Measurements from ENCODE around the gene EIF3D.

Gene EIF3D

DNA sequence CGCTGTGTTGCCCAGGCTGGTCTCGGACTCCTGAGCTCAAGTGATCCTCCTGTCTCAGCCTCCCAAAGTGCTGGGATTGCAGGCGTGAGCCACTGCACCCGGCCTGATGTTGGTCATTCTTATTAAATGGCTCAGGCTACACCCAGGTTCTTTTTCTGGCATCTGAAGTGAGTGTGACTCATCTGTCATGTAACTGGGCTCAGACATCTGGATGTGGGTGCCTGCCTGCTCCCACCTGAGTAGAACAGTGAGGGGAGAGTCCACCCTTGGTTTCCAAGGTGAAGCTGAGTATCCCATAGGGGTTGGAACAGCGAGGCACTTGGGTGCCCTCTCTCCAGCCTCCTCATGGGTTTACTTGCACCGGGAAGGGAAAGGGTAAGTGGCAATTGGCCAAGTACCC, 36.7 kb upstream of the EIF3D start:
- Histone ChIP-seq H3F3A (ENCODE audit: insufficient read depth, low read length) (no peaks in the 10 kb centered on the region), H4K20me1 (ENCODE audit: insufficient read depth, low read length) (no peaks in the 10 kb centered on the region), H3K9me2 (ENCODE audit: low read depth, low read length) (no peaks in the 10 kb centered on the region), H3K4me3 (ENCODE audit: low read depth, low read length, poor library complexity, severe bottlenecking) (no peak overlapping the region), H3K27ac (ENCODE audit: low read depth, low read length, poor library complexity, severe bottlenecking) (no peak overlapping the region), H3K4me2 (ENCODE audit: low read length) (no peak overlapping the region), H2AFZ (ENCODE audit: low read length) (no peak overlapping the region), H3K9me3 (ENCODE audit: low read length) (no peaks in the 10 kb centered on the region), H3K79me2 (ENCODE audit: insufficient read depth, low read length) (no peaks in the 10 kb centered on the region), H3K27me3 (ENCODE audit: insufficient read depth, low read length) (no peaks in the 10 kb centered on the region; the same call in 1 of the 2 replicates), H3K36me3 (ENCODE audit: insufficient read depth, low read length) (no peaks in the 10 kb centered on the region), H3K9ac (ENCODE audit: low read length) (no peak overlapping the region), H3K4me1 (ENCODE audit: insufficient read depth, low read length, severe bottlenecking) (no peaks in the 10 kb centered on the region)
- TF ChIP-seq EZH2 (IDR thresholded peaks at IDR 0.05; ENCODE audit: borderline replicate concordance, low read length): no peak
- TF ChIP-seq, protein P1, sequence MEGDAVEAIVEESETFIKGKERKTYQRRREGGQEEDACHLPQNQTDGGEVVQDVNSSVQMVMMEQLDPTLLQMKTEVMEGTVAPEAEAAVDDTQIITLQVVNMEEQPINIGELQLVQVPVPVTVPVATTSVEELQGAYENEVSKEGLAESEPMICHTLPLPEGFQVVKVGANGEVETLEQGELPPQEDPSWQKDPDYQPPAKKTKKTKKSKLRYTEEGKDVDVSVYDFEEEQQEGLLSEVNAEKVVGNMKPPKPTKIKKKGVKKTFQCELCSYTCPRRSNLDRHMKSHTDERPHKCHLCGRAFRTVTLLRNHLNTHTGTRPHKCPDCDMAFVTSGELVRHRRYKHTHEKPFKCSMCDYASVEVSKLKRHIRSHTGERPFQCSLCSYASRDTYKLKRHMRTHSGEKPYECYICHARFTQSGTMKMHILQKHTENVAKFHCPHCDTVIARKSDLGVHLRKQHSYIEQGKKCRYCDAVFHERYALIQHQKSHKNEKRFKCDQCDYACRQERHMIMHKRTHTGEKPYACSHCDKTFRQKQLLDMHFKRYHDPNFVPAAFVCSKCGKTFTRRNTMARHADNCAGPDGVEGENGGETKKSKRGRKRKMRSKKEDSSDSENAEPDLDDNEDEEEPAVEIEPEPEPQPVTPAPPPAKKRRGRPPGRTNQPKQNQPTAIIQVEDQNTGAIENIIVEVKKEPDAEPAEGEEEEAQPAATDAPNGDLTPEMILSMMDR (IDR thresholded peaks at IDR 0.05; ENCODE audit: low read length): no peak

DNA sequence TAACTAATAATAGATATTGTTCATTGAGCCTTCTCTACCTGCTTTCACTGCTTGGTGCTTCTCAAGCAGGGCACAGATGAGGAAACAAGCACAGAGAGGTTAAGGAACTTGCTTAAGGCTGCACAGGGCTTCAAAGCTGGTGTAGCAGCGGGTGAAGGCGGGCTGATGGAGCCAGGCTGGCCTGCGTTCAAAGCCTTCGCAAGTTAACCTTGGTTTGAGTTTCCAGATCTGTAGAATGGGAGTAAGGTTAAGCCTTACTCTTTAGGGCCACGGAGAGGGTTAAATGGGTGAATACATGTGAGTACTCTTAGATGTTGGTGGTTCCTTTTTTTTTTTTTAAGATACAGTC, 36.2 kb upstream of the EIF3D start:
- Histone ChIP-seq H3F3A (ENCODE audit: insufficient read depth, low read length) (no peaks in the 10 kb centered on the region), H3K9me3 (ENCODE audit: low read length) (no peaks in the 10 kb centered on the region), H3K36me3 (ENCODE audit: insufficient read depth, low read length) (no peaks in the 10 kb centered on the region), H3K9ac (ENCODE audit: low read length) (no peak overlapping the region), H4K20me1 (ENCODE audit: insufficient read depth, low read length) (no peaks in the 10 kb centered on the region), H3K27me3 (ENCODE audit: insufficient read depth, low read length) (no peaks in the 10 kb centered on the region; the same call in 1 of the 2 replicates), H3K4me1 (ENCODE audit: insufficient read depth, low read length, severe bottlenecking) (no peaks in the 10 kb centered on the region), H3K4me3 (ENCODE audit: low read depth, low read length, poor library complexity, severe bottlenecking) (no peak overlapping the region), H2AFZ (ENCODE audit: low read length) (no peak overlapping the region), H3K4me2 (ENCODE audit: low read length) (no peak overlapping the region), H3K9me2 (ENCODE audit: low read depth, low read length) (no peaks in the 10 kb centered on the region), H3K79me2 (ENCODE audit: insufficient read depth, low read length) (no peaks in the 10 kb centered on the region), H3K27ac (ENCODE audit: low read depth, low read length, poor library complexity, severe bottlenecking) (no peak overlapping the region)
- TF ChIP-seq, protein P1 (IDR thresholded peaks at IDR 0.05; ENCODE audit: low read length): no peak
- no peak for TF ChIP-seq EZH2 (IDR thresholded peaks at IDR 0.05; ENCODE audit: borderline replicate concordance, low read length)

DNA sequence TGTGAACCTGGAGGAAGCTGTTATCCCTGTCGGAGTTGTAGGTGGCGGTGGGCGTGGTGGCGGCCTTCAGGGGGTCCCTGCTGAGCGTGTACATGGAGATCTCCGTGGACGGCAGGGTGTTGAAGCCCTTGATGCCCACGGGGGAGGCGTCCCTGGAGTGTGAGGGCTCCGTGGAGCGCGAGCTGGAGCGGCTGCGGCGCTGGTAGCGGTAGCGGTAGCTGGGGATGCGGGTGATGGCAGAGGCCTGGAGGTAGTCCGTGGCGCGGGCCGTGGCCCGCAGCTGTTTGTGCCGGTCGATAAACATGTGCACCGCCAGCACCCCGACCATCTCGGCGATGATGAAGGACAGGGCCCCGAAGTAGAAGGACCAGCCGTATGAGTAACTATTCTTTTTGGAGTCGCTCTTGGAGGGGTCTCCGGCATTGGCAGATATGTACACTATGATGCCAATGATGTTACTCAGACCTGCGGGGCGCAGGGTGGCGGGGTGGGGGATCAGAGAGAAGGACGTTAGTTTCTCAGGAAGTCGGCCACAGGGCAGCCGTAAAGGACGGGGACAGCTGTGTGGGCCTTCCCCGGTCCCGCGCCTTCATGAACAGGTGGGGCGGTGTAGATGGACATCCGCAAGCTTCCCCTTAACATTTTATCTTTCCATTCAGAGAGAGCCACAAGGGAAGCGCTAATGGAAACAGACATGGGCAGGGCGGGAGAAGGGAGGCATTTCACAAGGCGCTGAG, 35.6 kb upstream of the EIF3D start:
- Histone ChIP-seq H3K36me3 (ENCODE audit: insufficient read depth, low read length) (no peaks in the 10 kb centered on the region), H3K79me2 (ENCODE audit: insufficient read depth, low read length) (no peaks in the 10 kb centered on the region), H2AFZ (ENCODE audit: low read length) (no peak overlapping the region), H3K4me3 (ENCODE audit: low read depth, low read length, poor library complexity, severe bottlenecking) (no peak overlapping the region), H3K9me2 (ENCODE audit: low read depth, low read length) (no peaks in the 10 kb centered on the region), H3K4me2 (ENCODE audit: low read length) (no peak overlapping the region), H3K27me3 (ENCODE audit: insufficient read depth, low read length) (no peaks in the 10 kb centered on the region; the same call in 1 of the 2 replicates), H3K9me3 (ENCODE audit: low read length) (no peaks in the 10 kb centered on the region), H3K4me1 (ENCODE audit: insufficient read depth, low read length, severe bottlenecking) (no peaks in the 10 kb centered on the region), H3F3A (ENCODE audit: insufficient read depth, low read length) (no peaks in the 10 kb centered on the region), H3K9ac (ENCODE audit: low read length) (no peak overlapping the region), H4K20me1 (ENCODE audit: insufficient read depth, low read length) (no peaks in the 10 kb centered on the region), H3K27ac (ENCODE audit: low read depth, low read length, poor library complexity, severe bottlenecking) (no peak overlapping the region)
- TF ChIP-seq, protein P1 (IDR thresholded peaks at IDR 0.05; ENCODE audit: low read length): no peak
- no peak for TF ChIP-seq EZH2 (IDR thresholded peaks at IDR 0.05; ENCODE audit: borderline replicate concordance, low read length)

All from OCI-LY1 (cell line).